Astrocyte of the spinal cord (primary cell): Measurements from ENCODE around the gene C9orf57.
A peak's percentile ranks its signal among the peaks of the same experiment; 100 is the strongest.
"Not testable (repeated sequence)": the region's sequence is repeated elsewhere in the genome, so short reads cannot be mapped to it uniquely, and the experiment has no call there.

ENCODE experiments used
- DNase-seq: peaks from one replicate; pipeline ENCODE4 v3.0.0; 2011; ENCODE audit warnings: low read depth, low spot score
- H3K4me3 ChIP-seq: 2 replicates; pipeline ENCODE4 v1.5.1; 2011; ENCODE audit warnings: low read depth, mild to moderate bottlenecking, low read length, moderate library complexity
- in situ Hi-C: cut with HindIII; loops from 2 replicates; pipeline ENCODE4 v1.10.0; 2017; ENCODE audit warnings: low sequenced_read_pairs
- TF ChIP-seq, protein P1 (sequence below): IDR thresholded peaks from 2 replicates; pipeline ENCODE4 v1.5.1; 2012; ENCODE audit warnings: low read depth, mild to moderate bottlenecking, low read length, inconsistent platforms

The C9orf57 gene

GRCh38 chr9:72029986-72030385 lies 30.4 kb downstream of the C9orf57 start:
- no peak for DNase-seq
- H3K4me3 ChIP-seq = no peak overlapping the region
- TF ChIP-seq, protein P1, sequence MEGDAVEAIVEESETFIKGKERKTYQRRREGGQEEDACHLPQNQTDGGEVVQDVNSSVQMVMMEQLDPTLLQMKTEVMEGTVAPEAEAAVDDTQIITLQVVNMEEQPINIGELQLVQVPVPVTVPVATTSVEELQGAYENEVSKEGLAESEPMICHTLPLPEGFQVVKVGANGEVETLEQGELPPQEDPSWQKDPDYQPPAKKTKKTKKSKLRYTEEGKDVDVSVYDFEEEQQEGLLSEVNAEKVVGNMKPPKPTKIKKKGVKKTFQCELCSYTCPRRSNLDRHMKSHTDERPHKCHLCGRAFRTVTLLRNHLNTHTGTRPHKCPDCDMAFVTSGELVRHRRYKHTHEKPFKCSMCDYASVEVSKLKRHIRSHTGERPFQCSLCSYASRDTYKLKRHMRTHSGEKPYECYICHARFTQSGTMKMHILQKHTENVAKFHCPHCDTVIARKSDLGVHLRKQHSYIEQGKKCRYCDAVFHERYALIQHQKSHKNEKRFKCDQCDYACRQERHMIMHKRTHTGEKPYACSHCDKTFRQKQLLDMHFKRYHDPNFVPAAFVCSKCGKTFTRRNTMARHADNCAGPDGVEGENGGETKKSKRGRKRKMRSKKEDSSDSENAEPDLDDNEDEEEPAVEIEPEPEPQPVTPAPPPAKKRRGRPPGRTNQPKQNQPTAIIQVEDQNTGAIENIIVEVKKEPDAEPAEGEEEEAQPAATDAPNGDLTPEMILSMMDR = no peak
- in situ Hi-C loops = no loop called here

- DNase-seq = peak; percentile 3
- in situ Hi-C loops = no loop called here
- TF ChIP-seq, protein P1 = no peak
- H3K4me3 ChIP-seq = no peak overlapping the region
Measured at GRCh38 chr9:72025906-72026305, 34.5 kb downstream of the C9orf57 start.

- in situ Hi-C loops = no loop called here
- no peak for DNase-seq
- TF ChIP-seq, protein P1 = no peak
- no peak overlapping the region for H3K4me3 ChIP-seq
Measured at GRCh38 chr9:72023596-72023995, 36.8 kb downstream of the C9orf57 start.

GRCh38 chr9:72022841-72023240 lies 37.6 kb downstream of the C9orf57 start:
- in situ Hi-C loops = no loop called here
- H3K4me3 ChIP-seq = no peak overlapping the region
- DNase-seq = peak; percentile 59
- TF ChIP-seq, protein P1 = no peak

DNA sequence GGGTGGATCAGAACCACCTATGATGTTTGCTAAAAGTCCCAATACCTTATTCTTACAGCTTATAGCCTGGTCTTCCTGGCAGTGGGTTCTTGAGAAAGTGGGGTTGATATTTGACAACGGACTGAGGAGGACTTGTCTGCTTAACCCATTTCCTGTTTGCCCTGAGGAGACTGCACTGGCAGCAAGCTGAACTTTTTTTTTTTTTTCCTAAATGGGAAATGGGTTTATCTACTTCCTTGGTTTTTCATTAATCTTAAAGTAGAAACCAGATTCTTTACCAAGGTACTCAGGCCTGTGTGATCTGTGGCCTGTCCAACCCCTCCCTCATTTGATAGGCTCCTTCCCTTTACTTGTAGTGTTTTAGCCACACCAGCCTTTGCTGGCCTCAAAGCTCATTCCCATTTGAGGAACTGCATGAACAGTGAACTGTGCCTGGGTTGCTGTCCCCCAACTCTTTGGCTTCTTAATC lies 47.1 kb downstream of the C9orf57 start:
- in situ Hi-C loops = no loop called here
- DNase-seq = no peak
- no peak overlapping the region for H3K4me3 ChIP-seq
- TF ChIP-seq, protein P1 = no peak

GRCh38 chr9:72012646-72013045 lies 47.8 kb downstream of the C9orf57 start:
- TF ChIP-seq, protein P1 = no peak
- no peak overlapping the region for H3K4me3 ChIP-seq
- no peak for DNase-seq
- in situ Hi-C loops = no loop called here

DNA sequence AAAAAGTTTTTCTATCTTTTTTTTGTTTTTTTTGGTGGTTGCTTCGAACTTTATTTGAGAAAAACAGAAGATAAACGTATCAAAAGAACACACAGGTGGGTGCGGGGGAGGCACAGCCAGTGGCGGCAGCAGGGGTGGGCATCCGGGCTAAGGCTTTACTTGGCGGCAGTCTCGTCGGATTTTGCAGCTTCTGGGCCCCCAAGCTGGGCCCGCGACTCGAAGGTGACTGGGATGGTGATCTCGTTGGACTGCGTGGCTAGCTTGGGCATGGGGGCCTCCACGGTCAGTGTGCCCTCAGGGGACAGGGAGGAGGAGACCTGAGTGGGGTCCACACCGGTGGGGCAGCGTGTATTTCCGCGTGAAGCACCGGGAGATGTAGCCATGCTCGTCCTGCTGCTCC lies 52.7 kb downstream of the C9orf57 start:
- H3K4me3 ChIP-seq, in situ Hi-C loops, DNase-seq: not testable (repeated sequence)
